Smooth muscle cell (in vitro differentiated cells): ENCODE measurements around the gene CDCP1. TPM values are rescaled to one million over a fixed set of nuclear protein-coding genes. Genes with fewer than 3 reads are reported as not detected.

Experiments used
- DNase-seq: peaks from one replicate; lab custom pipeline; 2025; ENCODE audit not compliant: unreplicated experiment; lab: John Stamatoyannopoulos, UW
- H2AFZ ChIP-seq: fragments of 200-600 bp; sonication (generic); 2 replicates; pipeline ENCODE4 v1.6.0; 2016; ENCODE audit warnings: antibody characterized with exemption, low read depth, mild to moderate bottlenecking
- H3F3A ChIP-seq: fragments of 200-600 bp; sonication (generic); 2 replicates; pipeline ENCODE4 v1.6.0; 2017; ENCODE audit warnings: antibody characterized with exemption, low read depth
- H3K27ac ChIP-seq: fragments of 200-600 bp; sonication (generic); 2 replicates; pipeline ENCODE4 v1.5.1; 2016; ENCODE audit warnings: low read depth, mild to moderate bottlenecking
- H3K27me3 ChIP-seq: fragments of 200-600 bp; sonication (generic); 2 replicates; pipeline ENCODE4 v1.6.1; 2016; ENCODE audit warnings: low read depth, mild to moderate bottlenecking
- H3K36me3 ChIP-seq: fragments of 200-600 bp; sonication (generic); 2 replicates; pipeline ENCODE4 v1.5.1; 2016; ENCODE audit warnings: low read depth
- H3K4me1 ChIP-seq: fragments of 200-600 bp; sonication (generic); 2 replicates; pipeline ENCODE4 v1.5.1; 2016; ENCODE audit warnings: low read depth
- H3K4me2 ChIP-seq: fragments of 200-600 bp; sonication (generic); 2 replicates; pipeline ENCODE4 v1.6.0; 2016; ENCODE audit warnings: mild to moderate bottlenecking
- H3K4me3 ChIP-seq: fragments of 200-600 bp; sonication (generic); 2 replicates; pipeline ENCODE4 v1.5.1; 2016; ENCODE audit warnings: mild to moderate bottlenecking
- H3K79me2 ChIP-seq: fragments of 200-600 bp; sonication (generic); 2 replicates; pipeline ENCODE4 v1.6.0; 2016; ENCODE audit warnings: low read depth, mild to moderate bottlenecking
- H3K9ac ChIP-seq: fragments of 200-600 bp; sonication (generic); 2 replicates; pipeline ENCODE4 v1.6.0; 2016; ENCODE audit warnings: low read depth
- H3K9me3 ChIP-seq: fragments of 200-600 bp; sonication (generic); replicated peaks from 2 replicates; pipeline ENCODE4 v1.5.1; 2016; ENCODE audit warnings: low read depth
- H4K20me1 ChIP-seq: fragments of 200-600 bp; sonication (generic); 2 replicates; pipeline ENCODE4 v1.6.0; 2016; ENCODE audit warnings: low read depth
- CTCF ChIP-seq: fragments of 200-600 bp; sonication (generic); IDR thresholded peaks from 2 replicates; pipeline ENCODE4 v1.5.1; 2017; ENCODE audit warnings: borderline replicate concordance, mild to moderate bottlenecking, antibody characterized with exemption; ENCODE audit not compliant: insufficient read depth, poor library complexity, severe bottlenecking
- WGBS: methylation state at CpG from one replicate; pipeline ENCODE4 v1.1.7; 2016; ENCODE audit warnings: low lambda C conversion rate; 5-methylcytosine and 5-hydroxymethylcytosine counted together
- polyA plus RNA-seq: library from polyadenylated mRNA; unstranded; fragments of >200 nt; fragmentation: Nextera tagmentation; extraction: Ambion mirVana; gene quantifications from 2 replicates; pipeline ENCODE4 v1.2.1, GENCODE V29; 2016
- total RNA-seq: library from RNA; depleted of rRNA; stranded (reverse); fragments of >200 nt; gene quantifications from 2 replicates; pipeline ENCODE4 v1.2.3, GENCODE V29; 2014

CDCP1 gene
- total and polyA plus RNA-seq, 2 experiments from 2014 or later = 2.5 to 7.9 TPM

- 81% methylated on average over 10 of the region's 10 CpGs for WGBS
- H3K79me2 ChIP-seq = no peaks in the 10 kb centered on the region
- peaks cover 15% of the 10 kb centered on the region for H3F3A ChIP-seq
- no peaks in the 10 kb centered on the region for H3K27me3 ChIP-seq
- no peaks in the 10 kb centered on the region for H3K9me3 ChIP-seq
- peak overlapping the region; percentile 97 for H3K27ac ChIP-seq
- H3K9ac ChIP-seq = no peak overlapping the region
- peaks cover 17% of the 10 kb centered on the region for H3K4me1 ChIP-seq
- no peak for DNase-seq
- no peak overlapping the region for H3K4me2 ChIP-seq
- H3K4me3 ChIP-seq = no peak overlapping the region
- H4K20me1 ChIP-seq = no peaks in the 10 kb centered on the region
- no peaks in the 10 kb centered on the region for H3K36me3 ChIP-seq
- no peak for TF ChIP-seq CTCF
- H2AFZ ChIP-seq = no peak overlapping the region
Measured at GRCh38 chr3:45165497-45166283, 19.5 kb upstream of the CDCP1 start.

GRCh38 chr3:45164056-45164455 is 17.9 kb upstream of the CDCP1 start:
- H3K36me3 ChIP-seq = no peaks in the 10 kb centered on the region
- WGBS = 92% methylated on average over 4 of the region's 4 CpGs
- H3K9me3 ChIP-seq = no peaks in the 10 kb centered on the region
- no peak overlapping the region for H2AFZ ChIP-seq
- H3K4me2 ChIP-seq = no peak overlapping the region
- H3F3A ChIP-seq = peaks cover 15% of the 10 kb centered on the region
- no peak for DNase-seq
- H4K20me1 ChIP-seq = no peaks in the 10 kb centered on the region
- no peaks in the 10 kb centered on the region for H3K79me2 ChIP-seq
- H3K4me1 ChIP-seq = peaks cover 17% of the 10 kb centered on the region
- TF ChIP-seq CTCF = no peak
- no peak overlapping the region for H3K9ac ChIP-seq
- H3K4me3 ChIP-seq = no peak overlapping the region
- no peaks in the 10 kb centered on the region for H3K27me3 ChIP-seq
- H3K27ac ChIP-seq = no peak overlapping the region

GRCh38 chr3:45163481-45163880 is 17.3 kb upstream of the CDCP1 start:
- Histone ChIP-seq H2AFZ (no peak overlapping the region), H3K79me2 (no peaks in the 10 kb centered on the region), H3K4me1 (peaks cover 14% of the 10 kb centered on the region), H3K27me3 (no peaks in the 10 kb centered on the region), H3K9ac (no peak overlapping the region), H4K20me1 (no peaks in the 10 kb centered on the region), H3F3A (peaks cover 15% of the 10 kb centered on the region), H3K36me3 (no peaks in the 10 kb centered on the region), H3K27ac (no peak overlapping the region), H3K9me3 (no peaks in the 10 kb centered on the region), H3K4me2 (no peak overlapping the region), H3K4me3 (no peak overlapping the region)
- TF ChIP-seq CTCF = no peak
- WGBS = 79% methylated on average over 6 of the region's 6 CpGs
- DNase-seq = no peak
